HT-29 (cell line): ENCODE results near the gene ESR2. TPM values are rescaled to one million over a fixed set of nuclear protein-coding genes. Genes with fewer than 3 reads are reported as not detected.
"Not testable (repeated sequence)": the region's sequence is repeated elsewhere in the genome, so short reads cannot be mapped to it uniquely, and the experiment has no call there.

Source experiments
- DNase-seq: peaks from one replicate; pipeline ENCODE4 v3.0.0-alpha.2; 2015; ENCODE audit warnings: low spot score
- small RNA-seq: library from RNA; depleted of rRNA; stranded (forward); fragments of <200 nt; gene quantifications from one replicate; pipeline ENCODE3, GENCODE V24; 2014
- total RNA-seq: library from RNA; depleted of rRNA; stranded (reverse); fragments of >200 nt; shearing (Covaris generic); gene quantifications from 2 replicates; pipeline ENCODE4 v1.2.3, GENCODE V29; 2014; rRNA removed

The ESR2 gene
- total RNA-seq, 1 experiment from 2014 or later: not detected

GRCh38 chr14:64040044-64040443, 254.1 kb downstream of the ESR2 start:
- no peak for DNase-seq

GRCh38 chr14:64038841-64039542, 255.2 kb downstream of the ESR2 start:
- no peak for DNase-seq

- DNase-seq: not testable (repeated sequence)
Observed at GRCh38 chr14:64037869-64038745, 256.1 kb downstream of the ESR2 start.

- DNase-seq: no peak
Observed at GRCh38 chr14:64035143-64035542, 259.0 kb downstream of the ESR2 start.

Small RNA genes lying within 50 kb of the gene (small RNA-seq; reads per million reads assigned to genes)
- gene MIR548H1: not detected

Other genes with a start within 250 kb of the ESR2 start
- gene MTHFD1, start 94.0 kb upstream of the ESR2 start, total RNA-seq: 38.5 and 46.8 TPM in 2 replicates
- gene AKAP5, start 171.1 kb upstream of the ESR2 start, total RNA-seq: 0.10 and 0.56 TPM in 2 replicates
- gene ZBTB25, start 209.5 kb upstream of the ESR2 start, total RNA-seq: 3.8 and 4.9 TPM in 2 replicates
- gene ZBTB1, start 210.4 kb upstream of the ESR2 start, total RNA-seq: 9.5 and 11.1 TPM in 2 replicates
- 2.2 and 4.1 TPM in 2 replicates for gene HSPA2, start 246.4 kb upstream of the ESR2 start, total RNA-seq